ENCODE results near the gene JPH4.
"Not testable (repeated sequence)": the region's sequence is repeated elsewhere in the genome, so short reads cannot be mapped to it uniquely, and the experiment has no call there.

JPH4 gene

GRCh38 chr14:23548351-23549318, 30.0 kb downstream of the JPH4 start:
- no peak for DNase-seq (ENCODE audit: low read depth in 3 of 3)

GRCh38 chr14:23547924-23548323, 30.7 kb downstream of the JPH4 start:
- DNase-seq (ENCODE audit: low read depth in 3 of 3) = no peak

- no peak for DNase-seq (ENCODE audit: low read depth in 3 of 3)
Measured at GRCh38 chr14:23546450-23547035, 32.0 kb downstream of the JPH4 start.

- no peak for DNase-seq (ENCODE audit: low read depth in 3 of 3)
Measured at GRCh38 chr14:23545740-23546365, 32.7 kb downstream of the JPH4 start.

- no peak for DNase-seq (ENCODE audit: low read depth in 3 of 3)
Measured at GRCh38 chr14:23544511-23545447, 33.8 kb downstream of the JPH4 start.

- no peak for DNase-seq (ENCODE audit: low read depth in 3 of 3)
Measured at GRCh38 chr14:23543403-23543802, 35.2 kb downstream of the JPH4 start.

GRCh38 chr14:23542261-23542660, 36.3 kb downstream of the JPH4 start:
- DNase-seq (ENCODE audit: low read depth in 3 of 3) = no peak

- DNase-seq (ENCODE audit: low read depth in 3 of 3) = no peak
Measured at GRCh38 chr14:23540141-23540469, 38.5 kb downstream of the JPH4 start.

GRCh38 chr14:23539248-23540140, 39.1 kb downstream of the JPH4 start:
- DNase-seq (ENCODE audit: low read depth in 3 of 3) = no peak

- no peak for DNase-seq (ENCODE audit: low read depth in 3 of 3)
Measured at GRCh38 chr14:23538785-23539184, 39.8 kb downstream of the JPH4 start.

GRCh38 chr14:23538050-23538718, 40.4 kb downstream of the JPH4 start:
- DNase-seq (ENCODE audit: low read depth in 3 of 3) = no peak

- no peak for DNase-seq (ENCODE audit: low read depth in 3 of 3)
Measured at GRCh38 chr14:23537351-23538049, 41.1 kb downstream of the JPH4 start.

- not testable (repeated sequence) for DNase-seq (ENCODE audit: low read depth in 3 of 3)
Measured at GRCh38 chr14:23536906-23537305, 41.7 kb downstream of the JPH4 start.

- DNase-seq (ENCODE audit: low read depth in 3 of 3) = no peak
Measured at GRCh38 chr14:23536494-23536893, 42.1 kb downstream of the JPH4 start.

GRCh38 chr14:23535943-23536342, 42.6 kb downstream of the JPH4 start:
- DNase-seq (ENCODE audit: low read depth in 3 of 3) = no peak

- DNase-seq (ENCODE audit: low read depth in 3 of 3) = no peak
Measured at GRCh38 chr14:23533652-23534435, 44.7 kb downstream of the JPH4 start.

GRCh38 chr14:23532658-23533057, 45.9 kb downstream of the JPH4 start:
- no peak for DNase-seq (ENCODE audit: low read depth in 3 of 3)

GRCh38 chr14:23531391-23531790, 47.2 kb downstream of the JPH4 start:
- DNase-seq (ENCODE audit: low read depth in 3 of 3) = no peak
